Neural progenitor cell (in vitro differentiated cells): Measurements from ENCODE around the gene BPIFB2.

Source experiments
- CTCF ChIP-seq: fragments of 200-600 bp; sonication (generic); IDR thresholded peaks from 2 replicates; pipeline ENCODE4 v1.5.1; 2017; ENCODE audit warnings: antibody characterized with exemption, mild to moderate bottlenecking
- EZH2 ChIP-seq: fragments of 200-600 bp; sonication (generic); IDR thresholded peaks from 2 replicates; pipeline ENCODE4 v1.6.1; 2017; ENCODE audit warnings: antibody characterized with exemption, mild to moderate bottlenecking, moderate library complexity

DNA sequence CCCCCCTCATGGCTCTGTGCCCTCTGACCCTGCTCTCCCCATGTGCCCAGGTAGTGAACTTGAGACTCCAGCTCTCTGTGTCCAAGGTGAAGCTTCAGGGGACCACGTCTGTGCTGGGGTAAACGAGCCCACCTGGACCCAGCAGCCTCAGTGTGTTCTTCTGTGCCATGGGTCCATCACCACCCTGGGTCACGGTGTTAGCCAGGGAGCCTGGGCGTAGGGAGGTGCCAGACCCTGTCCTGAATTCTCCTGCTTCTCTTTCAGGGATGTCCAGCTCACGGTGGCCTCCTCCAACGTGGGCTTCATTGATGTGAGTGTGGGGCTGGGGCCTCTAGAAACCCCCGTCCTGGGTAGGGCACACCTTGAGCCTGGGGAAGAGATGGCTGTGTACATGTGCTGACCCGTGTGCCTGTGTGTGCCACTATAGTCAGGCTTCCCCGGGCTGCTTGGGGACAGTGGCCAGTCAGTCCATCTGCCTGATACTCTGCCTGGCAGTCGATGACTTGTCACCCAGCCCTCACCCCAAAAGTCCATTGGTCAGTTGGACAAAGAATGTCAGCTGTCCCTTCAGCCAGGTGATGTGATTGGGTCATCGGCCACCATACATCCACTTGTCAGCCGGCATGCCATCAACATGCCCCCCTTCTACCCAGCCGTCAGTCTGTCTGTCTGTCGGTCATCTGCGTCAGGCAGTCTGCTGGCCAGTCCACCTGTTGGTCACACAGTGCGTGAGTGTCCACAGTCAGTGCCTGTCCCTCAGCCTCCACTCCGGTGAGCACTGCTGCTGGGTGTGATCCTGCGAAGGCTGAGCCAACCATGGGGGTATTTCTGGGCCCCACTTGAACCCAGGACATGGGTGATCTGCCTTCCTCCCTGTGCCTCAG lies 13.0 kb downstream of the BPIFB2 start:
- TF ChIP-seq CTCF (no peak), EZH2 (no peak)
